Neuronal stem cell (in vitro differentiated cells): ENCODE measurements around the gene ARFGEF2. TPM values are rescaled to one million over a fixed set of nuclear protein-coding genes. Genes with fewer than 3 reads are reported as not detected.

Experiments
- DNase-seq: peaks from one replicate; pipeline ENCODE4 v3.0.0-alpha.2; 2013; ENCODE audit warnings: low spot score
- H2AFZ ChIP-seq: one replicate; pipeline ENCODE4 v1.6.1; 2013; ENCODE audit warnings: mild to moderate bottlenecking, low read length, inconsistent platforms
- H2AK5ac ChIP-seq: 2 replicates; pipeline ENCODE4 v1.6.1; 2013; ENCODE audit warnings: low read depth, mild to moderate bottlenecking, inconsistent platforms, low read length, moderate library complexity, mixed read lengths
- H2BK120ac ChIP-seq: 2 replicates; pipeline ENCODE4 v1.6.1; 2013; ENCODE audit warnings: low read depth, mild to moderate bottlenecking, inconsistent platforms, low read length, moderate library complexity, mixed read lengths
- H2BK12ac ChIP-seq: one replicate; pipeline ENCODE4 v1.6.1; 2013; ENCODE audit warnings: low read length, inconsistent platforms
- H2BK15ac ChIP-seq: 2 replicates; pipeline ENCODE4 v1.6.1; 2013; ENCODE audit warnings: mild to moderate bottlenecking, low read length, inconsistent platforms, mixed read lengths
- H2BK5ac ChIP-seq: one replicate; pipeline ENCODE4 v1.6.1; 2013; ENCODE audit warnings: inconsistent platforms, mild to moderate bottlenecking, low read length, moderate library complexity
- H3K14ac ChIP-seq: one replicate; pipeline ENCODE4 v1.6.1; 2013; ENCODE audit warnings: low read length, inconsistent platforms
- H3K18ac ChIP-seq: 2 replicates; pipeline ENCODE4 v1.6.1; 2013; ENCODE audit warnings: low read length, inconsistent platforms
- H3K23ac ChIP-seq: 2 replicates; pipeline ENCODE4 v1.6.1; 2013; ENCODE audit warnings: low read depth, mild to moderate bottlenecking, mixed read lengths, low read length, inconsistent platforms; ENCODE audit not compliant: poor library complexity
- H3K27ac ChIP-seq: replicated peaks from 3 replicates; pipeline ENCODE4 v1.5.1; 2013; ENCODE audit warnings: low read length, inconsistent platforms
- H3K27me3 ChIP-seq, 3 experiments: 2 replicates each; pipeline ENCODE4 v1.6.1; 2013; ENCODE audit warnings: low read length in 3 of 3, mild to moderate bottlenecking in 2 of 3, inconsistent platforms in 1 of 3, low read depth in 1 of 3, mixed read lengths in 1 of 3, moderate library complexity in 1 of 3; ENCODE audit not compliant: control insufficient read depth in 3 of 3, insufficient read depth in 3 of 3
- H3K36me3 ChIP-seq, 2 donors: replicated peaks in 1 of 2; 2 replicates each; pipeline ENCODE4 v1.6.1; 2013; ENCODE audit warnings: low read length in 2 of 2; ENCODE audit not compliant: control insufficient read depth in 2 of 2, insufficient read depth in 2 of 2
- H3K4ac ChIP-seq: 2 replicates; pipeline ENCODE4 v1.6.1; 2013; ENCODE audit warnings: inconsistent platforms, mild to moderate bottlenecking, low read length, moderate library complexity
- H3K4me1 ChIP-seq, 2 donors: 1 replicate in 1 of 2; 2 replicates in 1 of 2; pipeline ENCODE4 v1.6.1; 2013; ENCODE audit warnings: low read length in 2 of 2, low read depth in 1 of 2; ENCODE audit not compliant: control insufficient read depth in 2 of 2, insufficient read depth in 1 of 2
- H3K4me2 ChIP-seq: one replicate; pipeline ENCODE4 v1.6.1; 2013; ENCODE audit warnings: mild to moderate bottlenecking, low read length, inconsistent platforms; ENCODE audit not compliant: insufficient read depth, poor library complexity, severe bottlenecking
- H3K4me3 ChIP-seq, 2 donors: 2 replicates each; pipeline ENCODE4 v1.5.1; 2013; ENCODE audit warnings: low read length in 2 of 2, mild to moderate bottlenecking in 2 of 2, inconsistent platforms in 1 of 2, moderate library complexity in 1 of 2
- H3K79me1 ChIP-seq: one replicate; pipeline ENCODE4 v1.6.1; 2013; ENCODE audit warnings: low read depth, mild to moderate bottlenecking, inconsistent platforms, low read length, moderate library complexity
- H3K9ac ChIP-seq: one replicate; pipeline ENCODE4 v1.6.1; 2013; ENCODE audit warnings: mild to moderate bottlenecking, low read depth, low read length, inconsistent platforms; ENCODE audit not compliant: poor library complexity
- H3K9me3 ChIP-seq, 2 donors: replicated peaks in 1 of 2; 2 replicates each; pipeline versions ENCODE3 to v1.6.1; 2013; ENCODE audit warnings: low read length in 2 of 2, mild to moderate bottlenecking in 2 of 2, inconsistent platforms in 1 of 2, low read depth in 1 of 2, mixed read lengths in 1 of 2, moderate library complexity in 1 of 2; ENCODE audit not compliant: control insufficient read depth in 2 of 2, insufficient read depth in 1 of 2
- H4K8ac ChIP-seq: one replicate; pipeline ENCODE4 v1.6.1; 2013; ENCODE audit warnings: low read depth, mild to moderate bottlenecking, inconsistent platforms, low read length, moderate library complexity
- H4K91ac ChIP-seq: one replicate; pipeline ENCODE4 v1.6.1; 2013; ENCODE audit warnings: low read length, low read depth, mild to moderate bottlenecking, inconsistent platforms; ENCODE audit not compliant: poor library complexity
- WGBS, 2 donors: extraction: QIAGEN DNeasy Blood & Tissue Kit; methylation state at CpG; one replicate each; pipeline ENCODE4 v1.1.7; 2013; ENCODE audit warnings: missing lambda C conversion rate in 2 of 2, mixed read lengths in 1 of 2; ENCODE audit not compliant: insufficient read length in 2 of 2, insufficient replicate concordance in 1 of 2; ENCODE audit errors: extremely low coverage in 2 of 2; 5-methylcytosine and 5-hydroxymethylcytosine counted together
- polyA plus RNA-seq, 2 experiments: library from polyadenylated mRNA; stranded (reverse); fragments of 200-250 nt; gene quantifications; one replicate each; pipeline ENCODE4 v1.2.3, GENCODE V29; 2013

Gene ARFGEF2
- 4.5 TPM for polyA plus RNA-seq (2013, experiment 1 of 2)
- polyA plus RNA-seq (2013, experiment 2 of 2): 4.9 TPM

DNA sequence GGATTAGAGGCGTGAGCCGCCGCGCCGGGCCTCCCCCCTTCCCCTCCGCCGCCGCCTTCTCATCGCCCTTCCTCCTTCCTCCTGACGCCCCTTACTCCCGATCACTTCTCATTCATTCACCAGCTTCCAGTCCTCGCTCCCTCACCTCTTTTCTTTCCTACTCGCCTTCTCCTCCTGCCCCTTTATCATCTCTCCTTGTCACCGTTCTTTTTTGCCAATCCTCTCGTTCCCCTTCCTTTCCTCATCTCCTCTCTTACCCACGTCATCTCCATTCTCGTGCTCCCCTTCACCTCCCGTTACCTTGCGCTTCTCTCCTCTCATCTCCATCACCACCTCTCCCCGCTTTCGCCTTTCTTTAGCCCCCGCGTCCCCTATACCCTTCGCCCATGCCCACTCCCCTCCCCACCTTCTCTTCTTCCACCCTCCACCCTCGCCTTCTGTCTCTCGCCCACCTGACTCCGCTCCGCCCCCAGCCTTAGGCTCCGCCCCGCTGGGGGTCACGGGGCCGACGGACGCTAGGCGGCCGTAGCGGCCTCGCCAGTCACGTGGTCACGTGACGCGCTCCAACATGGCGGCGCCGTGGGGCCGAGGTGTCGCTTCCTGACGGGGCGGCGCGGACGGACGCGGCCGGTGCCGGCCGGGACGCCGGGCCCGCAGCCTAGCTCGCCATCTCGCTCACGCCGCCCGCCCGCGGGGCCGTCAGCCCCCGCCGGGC lies at the start of gene ARFGEF2:
Gene ARFGEF2 (plus strand): TSS at position 544 of the 715 bp plus-strand sequence. CDS start 179 bp downstream, outside the sequence.
- peaks cover 4% of the 10 kb centered on the region in 2 donors for H3K4me1 ChIP-seq
- no peaks in the 10 kb centered on the region for H3K79me1 ChIP-seq
- H3K27ac ChIP-seq: peak within 1 kb of the TSS; percentile 77
- no peak within 1 kb of the TSS for H4K91ac ChIP-seq
- H3K9ac ChIP-seq: peak within 1 kb of the TSS; percentile 88
- peak within 1 kb of the TSS; percentile 86 for H3K23ac ChIP-seq
- no peaks in the 10 kb centered on the region for H3K36me3 ChIP-seq
- peak within 1 kb of the TSS; percentile 86 for H3K4me2 ChIP-seq
- H3K14ac ChIP-seq: no peak within 1 kb of the TSS
- peak within 1 kb of the TSS; percentile 91 for H3K18ac ChIP-seq
- H3K9me3 ChIP-seq: no peaks in the 10 kb centered on the region
- H2BK5ac ChIP-seq: no peak within 1 kb of the TSS
- H3K4ac ChIP-seq: no peak within 1 kb of the TSS
- H2AFZ ChIP-seq: peak within 1 kb of the TSS; percentile 92
- H2BK15ac ChIP-seq: no peak within 1 kb of the TSS
- DNase-seq: peak; percentile 94
- peak within 1 kb of the TSS; percentile 23 for H2AK5ac ChIP-seq
- H2BK120ac ChIP-seq: no peak within 1 kb of the TSS
- no peak within 1 kb of the TSS for H2BK12ac ChIP-seq
- H3K4me3 ChIP-seq: peak within 1 kb of the TSS; percentile 76 to 93
- WGBS, 2 donors: no CpG with 5 or more reads among the region's 70 CpGs
- no peak within 1 kb of the TSS for H4K8ac ChIP-seq
- H3K27me3 ChIP-seq: no peaks in the 10 kb centered on the region

DNA sequence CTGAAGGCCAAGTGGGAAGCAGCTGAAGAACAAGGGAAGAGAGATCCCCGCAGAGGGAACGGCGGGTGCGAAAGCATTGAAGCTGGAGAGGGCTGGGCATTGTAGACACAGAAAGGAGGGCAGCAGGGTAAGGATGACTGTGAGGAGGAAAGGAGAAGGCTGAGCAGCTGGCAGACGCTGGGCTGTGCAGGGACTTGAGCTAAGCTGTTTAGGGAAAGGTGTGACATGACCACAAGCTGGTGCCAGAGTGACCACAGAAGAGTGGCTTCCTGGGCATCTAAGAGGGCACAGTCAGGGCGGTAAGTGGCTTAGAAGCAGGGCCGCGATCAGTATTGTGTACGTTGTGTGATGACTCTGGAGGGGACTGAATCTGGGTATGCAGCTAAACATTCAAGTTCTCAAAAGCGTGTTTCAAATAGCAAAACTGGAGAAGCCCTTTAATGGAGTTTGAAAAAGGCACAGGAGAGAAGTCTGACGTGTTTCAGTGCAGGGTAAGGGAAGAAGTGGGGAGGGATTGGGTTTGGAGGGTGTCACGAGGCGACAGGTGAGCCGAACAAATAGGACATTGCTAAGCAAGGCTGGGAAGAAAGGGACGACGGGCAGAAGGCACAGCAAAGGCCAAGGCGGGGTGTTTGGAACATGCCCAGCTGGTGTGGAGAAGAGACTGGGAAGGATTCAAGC lies 46.1 kb upstream of the ARFGEF2 start:
- no peak for DNase-seq
- WGBS, 2 donors: no CpG with 5 or more reads among the region's 17 CpGs
- H3K18ac ChIP-seq: no peak overlapping the region
- no peaks in the 10 kb centered on the region for H3K36me3 ChIP-seq
- H3K9ac ChIP-seq: no peak overlapping the region
- H4K91ac ChIP-seq: no peak overlapping the region
- H3K4me2 ChIP-seq: no peak overlapping the region
- H2BK12ac ChIP-seq: no peak overlapping the region
- no peak overlapping the region for H4K8ac ChIP-seq
- no peak overlapping the region for H2BK120ac ChIP-seq
- H2AFZ ChIP-seq: peak overlapping the region; percentile 45
- no peaks in the 10 kb centered on the region for H3K79me1 ChIP-seq
- no peak overlapping the region for H3K23ac ChIP-seq
- H2BK15ac ChIP-seq: no peak overlapping the region
- no peaks in the 10 kb centered on the region for H3K4me1 ChIP-seq
- H2BK5ac ChIP-seq: no peak overlapping the region
- H3K9me3 ChIP-seq: no peaks in the 10 kb centered on the region
- H3K27me3 ChIP-seq: no peaks in the 10 kb centered on the region
- no peak overlapping the region for H3K4me3 ChIP-seq
- no peak overlapping the region for H3K4ac ChIP-seq
- no peak overlapping the region for H2AK5ac ChIP-seq
- no peak overlapping the region for H3K27ac ChIP-seq
- H3K14ac ChIP-seq: no peak overlapping the region

DNA sequence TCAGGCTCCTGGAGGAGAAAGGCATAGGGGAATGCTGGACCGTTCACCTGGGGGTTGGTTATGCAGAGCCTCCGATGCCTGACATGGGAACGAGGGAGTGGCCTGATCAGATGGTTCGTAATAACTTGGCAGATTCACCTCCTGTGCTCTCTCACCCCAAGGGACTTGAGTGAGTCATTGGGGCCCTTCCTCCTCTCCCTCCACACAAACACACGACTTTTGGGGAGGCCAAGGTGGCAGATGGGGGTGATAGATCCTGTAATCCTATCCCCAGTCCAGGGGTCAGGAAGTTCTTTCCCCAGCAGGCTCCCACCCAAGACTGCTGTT lies 45.6 kb upstream of the ARFGEF2 start:
- no CpG with 5 or more reads among the region's 5 CpGs for WGBS, 2 donors
- H3K18ac ChIP-seq: no peak overlapping the region

DNA sequence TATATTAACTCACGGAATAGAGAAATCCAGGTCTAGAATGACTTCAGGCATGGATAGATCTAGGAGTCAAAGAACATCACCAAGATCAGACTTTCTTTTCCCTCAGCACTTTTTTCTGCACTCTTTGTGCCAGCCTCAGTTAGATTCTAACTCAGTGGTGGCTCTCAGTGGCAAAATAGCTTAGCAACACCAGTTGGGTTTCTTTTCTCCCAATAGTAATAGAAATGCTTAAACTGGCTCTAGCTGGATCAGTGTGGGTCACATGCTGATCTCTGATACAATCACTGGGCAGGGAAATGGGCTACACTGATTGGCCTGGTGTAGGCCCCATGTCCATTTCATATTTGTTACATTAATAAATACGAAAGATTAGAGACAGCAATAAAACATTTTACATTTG lies 44.2 kb upstream of the ARFGEF2 start:
- no peak overlapping the region for H2BK12ac ChIP-seq
- no peak overlapping the region for H4K91ac ChIP-seq
- WGBS, 2 donors: no CpG with 5 or more reads among the region's 2 CpGs
- H3K4me2 ChIP-seq: no peak overlapping the region
- H3K27me3 ChIP-seq: no peaks in the 10 kb centered on the region
- no peaks in the 10 kb centered on the region for H3K4me1 ChIP-seq
- H2BK120ac ChIP-seq: no peak overlapping the region
- no peak overlapping the region for H3K9ac ChIP-seq
- H2AK5ac ChIP-seq: no peak overlapping the region
- no peak overlapping the region for H3K4me3 ChIP-seq
- H3K27ac ChIP-seq: no peak overlapping the region
- H2BK15ac ChIP-seq: no peak overlapping the region
- no peaks in the 10 kb centered on the region for H3K9me3 ChIP-seq
- H3K18ac ChIP-seq: no peak overlapping the region
- peak overlapping the region; percentile 15 for H2AFZ ChIP-seq
- H3K23ac ChIP-seq: no peak overlapping the region
- no peak for DNase-seq
- H3K79me1 ChIP-seq: no peaks in the 10 kb centered on the region
- no peak overlapping the region for H4K8ac ChIP-seq
- no peak overlapping the region for H2BK5ac ChIP-seq
- H3K14ac ChIP-seq: no peak overlapping the region
- no peak overlapping the region for H3K4ac ChIP-seq
- no peaks in the 10 kb centered on the region for H3K36me3 ChIP-seq

More for the DNA sequence above, 45.6 kb upstream of the ARFGEF2 start:
- DNase-seq: no peak
- Histone ChIP-seq H2BK15ac (no peak overlapping the region), H3K36me3 (no peaks in the 10 kb centered on the region), H3K9ac (no peak overlapping the region), H3K9me3 (no peaks in the 10 kb centered on the region), H3K4me2 (no peak overlapping the region), H2AK5ac (no peak overlapping the region), H3K4me1 (no peaks in the 10 kb centered on the region), H3K27ac (no peak overlapping the region), H2BK5ac (no peak overlapping the region), H3K23ac (no peak overlapping the region), H4K8ac (no peak overlapping the region), H4K91ac (no peak overlapping the region), H2AFZ (no peak overlapping the region), H3K14ac (no peak overlapping the region), H2BK120ac (no peak overlapping the region), H3K4me3 (no peak overlapping the region), H3K27me3 (no peaks in the 10 kb centered on the region), H3K79me1 (no peaks in the 10 kb centered on the region), H2BK12ac (no peak overlapping the region), H3K4ac (no peak overlapping the region)
